Fibroblast of skin of right quadriceps (primary cell): ENCODE results near the gene B3GAT3.
"Not testable (repeated sequence)": the region's sequence is repeated elsewhere in the genome, so short reads cannot be mapped to it uniquely, and the experiment has no call there.

Experiments used
- DNase-seq: peaks from one replicate; pipeline ENCODE4 v3.0.0-alpha.2; 2013

The B3GAT3 gene

GRCh38 chr11:62575156-62575555, 46.6 kb downstream of the B3GAT3 start:
- no peak for DNase-seq

GRCh38 chr11:62574363-62575071, 47.3 kb downstream of the B3GAT3 start:
- peak; percentile 40 for DNase-seq

- DNase-seq = peak; percentile 100
These were observed 48.0 kb downstream of the B3GAT3 start, which contains the start of gene EEF1G for GRCh38 chr11:62573592-62574362. Gene EEF1G, minus strand, starts transcription at chr11:62573891. Its CDS starts 49 bp downstream, at chr11:62573842.

DNA sequence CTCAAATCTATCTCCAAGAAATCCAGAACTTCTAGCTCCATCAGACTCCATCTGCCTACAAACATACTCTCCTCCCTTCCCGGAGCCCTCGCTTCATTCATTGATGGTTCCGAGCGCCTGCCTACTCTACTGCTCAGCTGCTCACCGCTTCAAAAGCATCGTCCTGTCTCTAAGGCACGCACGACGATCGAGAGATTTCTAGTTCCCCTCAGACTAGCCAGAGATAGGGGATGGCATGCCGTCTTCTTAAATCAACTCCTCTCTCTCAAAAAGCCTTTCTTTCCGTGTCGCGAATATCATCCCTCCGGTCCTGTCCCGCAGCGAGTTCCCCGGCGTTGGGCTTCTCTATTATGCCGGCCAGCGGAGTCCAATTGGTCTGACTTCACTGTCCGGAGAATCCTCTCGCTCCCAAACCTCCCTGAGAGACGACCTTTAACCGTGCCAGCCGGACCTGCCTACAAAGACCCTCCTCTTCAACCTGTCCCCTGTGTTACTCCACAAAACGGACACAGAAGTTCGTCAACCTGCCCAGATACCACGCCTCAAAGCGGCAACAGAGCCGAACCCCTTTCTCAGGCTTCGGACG, 48.7 kb downstream of the B3GAT3 start:
- no peak for DNase-seq

DNA sequence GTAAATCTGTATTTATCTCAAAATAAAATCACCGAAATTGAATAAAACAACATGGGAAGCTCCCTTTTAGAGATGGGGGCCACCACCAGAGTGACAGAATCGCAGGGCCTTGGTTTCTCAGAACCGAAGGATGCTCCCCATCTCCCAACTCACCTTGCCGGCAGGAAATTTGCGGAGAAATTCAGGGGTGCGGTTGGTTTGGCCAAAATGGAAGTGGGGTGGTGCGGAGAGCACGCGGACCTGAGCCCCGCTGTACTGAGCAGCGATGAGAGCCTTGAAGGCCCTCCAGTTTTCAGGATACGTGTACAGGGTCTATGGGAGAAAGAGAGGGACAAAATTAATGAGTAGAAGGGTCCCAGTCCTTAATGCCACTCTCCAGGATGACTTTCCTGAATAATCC, 49.4 kb downstream of the B3GAT3 start:
- no peak for DNase-seq

- DNase-seq = not testable (repeated sequence)
These were observed 50.3 kb downstream of the B3GAT3 start for GRCh38 chr11:62571493-62571892.

DNA sequence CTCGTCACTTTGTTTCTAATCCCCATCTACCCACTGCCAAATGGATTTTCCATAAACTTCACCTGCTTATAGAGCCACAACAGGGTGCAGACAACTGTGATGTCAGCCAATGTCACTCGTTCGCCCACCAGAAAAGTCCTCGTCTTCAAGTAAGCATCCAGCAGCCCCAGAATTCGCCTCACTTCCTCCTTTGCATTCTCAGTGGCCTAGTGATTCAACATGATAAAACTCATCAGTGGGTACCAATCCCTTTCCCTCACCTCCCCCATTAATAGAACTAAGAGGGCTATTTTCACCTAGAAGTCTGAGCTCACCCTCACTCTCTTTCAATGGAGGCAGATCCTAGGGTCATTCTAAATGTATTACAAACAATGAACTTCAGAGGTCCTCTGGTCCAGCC, 50.9 kb downstream of the B3GAT3 start:
- DNase-seq = not testable (repeated sequence)

- no peak for DNase-seq
These were observed 52.2 kb downstream of the B3GAT3 start for GRCh38 chr11:62569611-62570010.

- DNase-seq = no peak
These were observed 54.7 kb downstream of the B3GAT3 start for GRCh38 chr11:62567018-62567633.

GRCh38 chr11:62566247-62566646, 55.5 kb downstream of the B3GAT3 start:
- no peak for DNase-seq
